Erythroblast (primary cell): ENCODE data around the gene NOP9.

Experiments used
- DNase-seq, 2 experiments: peaks; one replicate each; lab custom pipeline; 2025; lab: John Stamatoyannopoulos, UW
- GATA1 ChIP-seq: IDR thresholded peaks from 2 replicates; pipeline ENCODE4 v1.6.1; 2011; ENCODE audit warnings: low read depth, mild to moderate bottlenecking, control low read depth, low read length, moderate library complexity
- POLR2A ChIP-seq: IDR thresholded peaks from 2 replicates; pipeline ENCODE4 v1.6.1; 2011; ENCODE audit warnings: mild to moderate bottlenecking, low read length

The NOP9 gene

GRCh38 chr14:24325963-24326362 lies 26.3 kb downstream of the NOP9 start:
- no peak for DNase-seq
- TF ChIP-seq GATA1 (no peak), POLR2A (no peak)

GRCh38 chr14:24327303-24327702 lies 27.7 kb downstream of the NOP9 start:
- DNase-seq: no peak
- TF ChIP-seq GATA1 (no peak), POLR2A (no peak)

DNA sequence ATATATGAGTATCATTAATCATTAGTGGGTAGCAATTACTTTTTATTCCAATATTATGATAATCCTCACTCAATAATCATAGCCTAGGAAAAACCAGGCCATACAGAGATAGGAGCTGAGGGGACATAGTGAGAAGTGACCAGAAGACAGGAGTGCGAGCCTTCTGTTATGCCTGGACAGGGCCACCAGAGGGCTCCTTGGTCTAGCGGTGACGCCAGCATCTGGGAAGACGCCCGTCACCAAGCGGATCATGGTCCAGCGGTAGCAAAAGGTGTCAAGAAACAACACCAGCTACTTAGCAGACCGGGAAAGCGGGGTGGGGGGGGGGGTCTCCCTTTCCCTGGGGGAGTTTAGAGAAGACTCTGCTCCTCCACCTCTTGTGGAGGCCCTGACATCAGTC lies 28.3 kb downstream of the NOP9 start:
- DNase-seq: peak; percentile 24 to 45

DNA sequence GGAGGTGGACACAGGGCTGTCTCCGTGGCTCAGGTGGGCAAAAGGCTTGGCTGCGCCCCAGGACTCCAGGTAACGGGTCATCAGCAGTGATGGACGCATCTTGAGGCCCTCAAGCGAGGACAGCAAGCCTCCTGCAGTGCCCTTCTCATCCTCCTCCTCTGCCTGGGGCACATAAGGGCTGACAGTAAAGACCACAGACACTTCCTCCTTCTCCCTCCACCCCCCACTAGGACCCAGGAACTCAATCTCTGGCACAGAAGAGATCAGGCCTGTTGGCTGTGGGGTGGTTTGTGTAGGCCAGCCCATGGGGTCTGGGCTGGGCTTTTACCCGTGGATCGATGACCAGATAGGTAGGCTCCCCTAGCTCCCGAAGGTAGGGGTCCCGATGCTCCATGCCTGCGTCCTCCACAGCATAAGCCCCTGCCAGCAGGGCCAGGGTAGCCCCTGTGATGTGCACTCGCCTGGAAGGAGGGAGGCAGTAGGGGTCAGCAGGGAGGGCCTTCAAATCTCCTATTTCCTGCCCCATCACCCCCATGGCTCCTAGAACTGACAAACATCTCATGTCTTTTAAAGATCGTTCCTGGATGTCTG lies 29.5 kb downstream of the NOP9 start:
- TF ChIP-seq POLR2A (no peak), GATA1 (no peak)
- no peak for DNase-seq

- peak; percentile 34 to 37 for DNase-seq
- TF ChIP-seq POLR2A (no peak), GATA1 (no peak)
Observed at GRCh38 chr14:24329736-24330135, 30.1 kb downstream of the NOP9 start.

- no peak for DNase-seq
- no peak for TF ChIP-seq GATA1
- TF ChIP-seq POLR2A: no peak
Observed at GRCh38 chr14:24330973-24331674, 31.5 kb downstream of the NOP9 start.

DNA sequence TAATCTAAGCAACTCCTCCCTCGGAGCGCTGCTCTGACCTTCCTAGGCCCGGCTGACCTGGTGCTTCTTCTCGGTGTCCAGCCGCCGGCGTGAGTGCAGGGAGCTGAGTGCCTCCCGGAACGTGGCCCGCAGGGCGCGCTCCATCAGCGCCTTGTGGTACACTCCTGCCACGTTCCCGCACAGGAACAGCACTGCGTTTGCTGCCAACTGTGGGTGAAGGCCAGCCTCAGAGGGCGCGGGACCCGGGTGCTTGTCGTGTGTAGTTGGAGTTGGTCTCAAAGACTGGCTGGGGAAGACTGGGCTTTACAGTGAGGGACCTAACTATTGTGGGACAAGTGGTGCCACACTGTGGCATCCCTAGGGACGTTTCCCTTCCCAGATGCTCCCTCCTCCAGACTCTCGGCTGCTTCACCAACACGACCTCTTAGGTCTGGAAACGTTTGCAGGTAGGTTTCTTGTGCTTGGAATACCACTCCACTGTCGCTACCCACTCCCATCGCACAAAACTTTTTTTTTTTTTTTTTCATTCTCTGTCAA lies 32.1 kb downstream of the NOP9 start:
- TF ChIP-seq GATA1: no peak
- TF ChIP-seq POLR2A: no peak
- no peak for DNase-seq

DNA sequence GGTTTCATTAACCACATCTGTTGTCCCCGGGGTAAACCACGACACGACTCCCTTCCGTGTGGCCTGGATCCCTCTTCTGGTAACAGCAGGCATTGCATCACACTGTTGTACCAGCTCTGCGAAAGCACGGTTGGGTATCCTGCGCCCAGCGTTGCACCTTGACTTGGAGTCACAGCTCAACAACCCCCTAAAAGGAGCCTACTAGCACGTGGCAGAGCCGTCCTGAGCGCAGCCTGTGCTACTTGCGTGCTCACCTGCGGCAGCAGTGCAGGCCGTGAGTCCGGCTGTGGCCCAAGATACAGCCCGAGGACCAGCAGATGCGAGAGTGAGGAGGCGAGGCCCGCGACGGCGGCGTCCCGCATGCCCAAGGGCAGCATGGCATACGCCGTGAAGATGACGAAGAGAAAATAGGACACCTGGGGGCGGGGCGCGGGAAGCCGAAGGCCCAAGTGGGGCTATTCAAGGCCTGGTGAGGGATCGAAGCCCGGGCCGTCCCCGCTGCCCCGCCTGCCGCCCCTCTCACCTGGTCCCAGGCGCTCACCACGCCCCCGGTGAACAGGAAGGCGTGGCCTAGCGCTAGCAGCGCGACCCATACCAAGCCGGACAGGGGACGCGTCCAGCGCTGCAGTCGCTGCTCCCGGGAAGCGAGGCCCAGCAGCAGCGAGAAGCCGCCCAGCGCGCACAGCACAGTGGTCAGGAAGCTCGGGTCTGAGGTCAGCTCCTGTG lies 32.8 kb downstream of the NOP9 start:
- peak; percentile 67 to 77 for DNase-seq

GRCh38 chr14:24334431-24335291 lies 35.0 kb downstream of the NOP9 start, which contains the start of gene ADCY4:
Gene ADCY4, minus strand, starts transcription at chr14:24335071. Its CDS starts 419 bp downstream, at chr14:24334652.
- TF ChIP-seq POLR2A: no peak
- TF ChIP-seq GATA1: no peak
- DNase-seq: no peak

More for the DNA sequence above, 32.8 kb downstream of the NOP9 start:
- TF ChIP-seq GATA1 (no peak), POLR2A (no peak)

- DNase-seq: no peak
- no peak for TF ChIP-seq GATA1
Observed at GRCh38 chr14:24335461-24336171, 36.0 kb downstream of the NOP9 start.

GRCh38 chr14:24337144-24337823 lies 37.6 kb downstream of the NOP9 start:
- DNase-seq: no peak
- TF ChIP-seq POLR2A (no peak), GATA1 (no peak)

- DNase-seq: no peak
- TF ChIP-seq POLR2A (no peak), GATA1 (no peak)
Observed at GRCh38 chr14:24337824-24338175, 38.1 kb downstream of the NOP9 start.

GRCh38 chr14:24338843-24339242 lies 39.2 kb downstream of the NOP9 start:
- TF ChIP-seq POLR2A (no peak), GATA1 (no peak)
- DNase-seq: no peak
